OCI-LY3 (cell line): ENCODE data around the gene ARHGAP23.
A peak's percentile ranks its signal among the peaks of the same experiment; 100 is the strongest.

Experiments
- H2AFZ ChIP-seq: fragments of 200-600, 300-600 bp; shearing (Covaris generic); 2 replicates; pipeline ENCODE4 v1.6.0; 2014; ENCODE audit warnings: antibody characterized with exemption, low read depth, low read length
- H3K27ac ChIP-seq: fragments of 200-600, 300-600 bp; sonication (generic); 2 replicates; pipeline ENCODE4 v1.5.1; 2014; ENCODE audit warnings: mild to moderate bottlenecking, low read length, moderate library complexity, mixed read lengths
- H3K27me3 ChIP-seq: fragments of 200-600, 300-600 bp; sonication (generic); 2 replicates; pipeline ENCODE4 v1.6.1; 2014; ENCODE audit warnings: low read depth, low read length, mixed read lengths
- H3K36me3 ChIP-seq: fragments of 200-600, 300-600 bp; sonication (generic); replicated peaks from 2 replicates; pipeline ENCODE3; 2014; ENCODE audit warnings: low read depth, low read length, mixed read lengths
- H3K4me1 ChIP-seq: fragments of 300-600, 200-600 bp; sonication (generic); 2 replicates; pipeline ENCODE4 v1.6.1; 2014; ENCODE audit warnings: low read length, mixed read lengths
- H3K4me2 ChIP-seq: fragments of 200-600, 300-600 bp; sonication (generic); 2 replicates; pipeline ENCODE4 v1.6.1; 2014; ENCODE audit warnings: low read length, mixed read lengths
- H3K4me3 ChIP-seq: fragments of 300-600, 200-600 bp; sonication (generic); 2 replicates; pipeline ENCODE4 v1.5.1; 2014; ENCODE audit warnings: antibody characterized with exemption, mild to moderate bottlenecking, low read length, moderate library complexity
- H3K79me2 ChIP-seq: fragments of 300-600, 200-600 bp; shearing (Covaris generic); 2 replicates; pipeline ENCODE4 v1.6.1; 2014; ENCODE audit warnings: mild to moderate bottlenecking, low read length, mixed read lengths
- H3K9ac ChIP-seq: fragments of 300-600, 200-600 bp; shearing (Covaris generic); 2 replicates; pipeline ENCODE4 v1.6.0; 2014; ENCODE audit warnings: mild to moderate bottlenecking, low read length, moderate library complexity
- H3K9me3 ChIP-seq: fragments of 200-600, 300-600 bp; shearing (Covaris generic); 2 replicates; pipeline ENCODE4 v1.6.1; 2014; ENCODE audit warnings: low read length, mixed read lengths; ENCODE audit not compliant: insufficient read depth
- H4K20me1 ChIP-seq: fragments of 200-600, 300-600 bp; sonication (generic); 2 replicates; pipeline ENCODE4 v1.6.1; 2016; ENCODE audit warnings: low read length, mixed read lengths; ENCODE audit not compliant: insufficient read depth
- CTCF ChIP-seq: fragments of 200-600, 300-600 bp; sonication (generic); IDR thresholded peaks from 2 replicates; pipeline ENCODE4 v1.5.1; 2014; ENCODE audit warnings: antibody characterized with exemption, low read length, low read depth
- EZH2phosphoT487 ChIP-seq: fragments of 200-600 bp; shearing (Covaris generic); IDR thresholded peaks from 2 replicates; pipeline ENCODE4 v1.6.1; 2018; ENCODE audit warnings: antibody characterized with exemption, mixed run types, low read depth

Gene ARHGAP23

GRCh38 chr17:38426441-38426840, 1.8 kb upstream of the ARHGAP23 start:
- Histone ChIP-seq H3K4me2 (no peak overlapping the region), H3K79me2 (no peaks in the 10 kb centered on the region), H3K27me3 (peaks cover 28% of the 10 kb centered on the region), H3K27ac (no peak overlapping the region), H3K9ac (no peak overlapping the region), H3K4me1 (peaks cover 23% of the 10 kb centered on the region), H4K20me1 (no peaks in the 10 kb centered on the region), H3K4me3 (no peak overlapping the region), H3K36me3 (no peaks in the 10 kb centered on the region), H2AFZ (no peak overlapping the region), H3K9me3 (no peaks in the 10 kb centered on the region)
- no peak for TF ChIP-seq CTCF

GRCh38 chr17:38427160-38427949, 909 bp upstream of the ARHGAP23 start:
- Histone ChIP-seq H3K9ac (peak overlapping the region; percentile 66), H3K4me1 (peaks cover 17% of the 10 kb centered on the region), H3K27me3 (peaks cover 19% of the 10 kb centered on the region), H2AFZ (peak overlapping the region; percentile 75), H4K20me1 (no peaks in the 10 kb centered on the region), H3K9me3 (no peaks in the 10 kb centered on the region), H3K36me3 (no peaks in the 10 kb centered on the region), H3K79me2 (no peaks in the 10 kb centered on the region), H3K4me3 (peak overlapping the region; percentile 93), H3K27ac (no peak overlapping the region), H3K4me2 (peak overlapping the region; percentile 94)
- TF ChIP-seq EZH2phosphoT487 (no peak), CTCF (no peak)

- Histone ChIP-seq H3K27me3 (peaks cover 11% of the 10 kb centered on the region), H3K4me1 (peaks cover 17% of the 10 kb centered on the region), H3K27ac (no peak overlapping the region), H4K20me1 (no peaks in the 10 kb centered on the region), H2AFZ (peak overlapping the region; percentile 72), H3K4me2 (peak overlapping the region; percentile 94), H3K9ac (peak overlapping the region; percentile 75), H3K9me3 (no peaks in the 10 kb centered on the region), H3K4me3 (peak overlapping the region; percentile 93), H3K79me2 (no peaks in the 10 kb centered on the region), H3K36me3 (no peaks in the 10 kb centered on the region)
- no peak for TF ChIP-seq EZH2phosphoT487
- no peak for TF ChIP-seq CTCF
These were observed 543 bp downstream of the ARHGAP23 start for GRCh38 chr17:38428643-38429371.

GRCh38 chr17:38429476-38430100, 1.3 kb downstream of the ARHGAP23 start:
- TF ChIP-seq EZH2phosphoT487 (no peak), CTCF (no peak)
- H3K4me1 ChIP-seq: peaks cover 17% of the 10 kb centered on the region
- H3K4me2 ChIP-seq: peak overlapping the region; percentile 94
- H3K9me3 ChIP-seq: no peaks in the 10 kb centered on the region
- no peak overlapping the region for H2AFZ ChIP-seq
- peak overlapping the region; percentile 75; the same call in 1 of the 2 replicates for H3K9ac ChIP-seq
- no peaks in the 10 kb centered on the region for H3K79me2 ChIP-seq
- H3K4me3 ChIP-seq: peak overlapping the region; percentile 93
- H4K20me1 ChIP-seq: no peaks in the 10 kb centered on the region
- no peak overlapping the region for H3K27ac ChIP-seq
- H3K27me3 ChIP-seq: peaks cover 11% of the 10 kb centered on the region
- H3K36me3 ChIP-seq: no peaks in the 10 kb centered on the region
